IMR-90 (cell line): ENCODE results near the gene MAEL. TPM values are rescaled to one million over a fixed set of nuclear protein-coding genes. Genes with fewer than 3 reads are reported as not detected.

Experiments
- ATAC-seq: fragments of 200-7000 bp; cut with Tn5 transposase; 2 replicates; pipeline ENCODE4 v1.9.1; 2020; ENCODE audit warnings: low read depth, mild to moderate bottlenecking, moderate library complexity
- BruUV-seq: library from RNA; stranded (reverse); fragments of 400-500 nt; replicated peaks from 2 replicates; lab custom pipeline; 2021; lab: Mats Ljungman, UMichigan
- CTCF ChIA-PET: fragments of 300-600 bp; formaldehyde crosslinking; extraction: SDS; loops from one replicate; lab custom pipeline; 2021; ENCODE audit warnings: antibody characterized with exemption; lab: Yijun Ruan, JAX
- POLR2A ChIA-PET: fragments of 300-600 bp; sonication (Branson Sonifier 250); formaldehyde crosslinking; loops from one replicate; lab custom pipeline; 2022; ENCODE audit warnings: antibody characterized with exemption; ENCODE audit not compliant: unreplicated experiment; lab: Charles Lee
- DNase-seq: peaks from one replicate; pipeline ENCODE4 v3.0.0; 2013
- H2AFZ ChIP-seq: replicated peaks from 2 replicates; pipeline ENCODE3; 2013; ENCODE audit warnings: low read length, mild to moderate bottlenecking; ENCODE audit not compliant: poor library complexity
- H2AK5ac ChIP-seq: 2 replicates; pipeline ENCODE4 v1.6.1; 2013; ENCODE audit warnings: low read depth, low read length, inconsistent platforms
- H2AK9ac ChIP-seq: replicated peaks from 2 replicates; pipeline ENCODE3; 2013; ENCODE audit warnings: mild to moderate bottlenecking, low read depth, low read length, moderate library complexity; ENCODE audit not compliant: poor library complexity
- H2BK120ac ChIP-seq: 2 replicates; pipeline ENCODE4 v1.6.1; 2013; ENCODE audit warnings: low read depth, low read length, inconsistent platforms
- H2BK15ac ChIP-seq: 3 replicates; pipeline ENCODE4 v1.6.1; 2013; ENCODE audit warnings: low read depth, low read length, inconsistent platforms
- H2BK20ac ChIP-seq: 2 replicates; pipeline ENCODE4 v1.6.1; 2013; ENCODE audit warnings: low read depth, mild to moderate bottlenecking, inconsistent platforms, low read length, moderate library complexity
- H2BK5ac ChIP-seq: 2 replicates; pipeline ENCODE4 v1.6.1; 2013; ENCODE audit warnings: mild to moderate bottlenecking, low read depth, low read length, inconsistent platforms; ENCODE audit not compliant: poor library complexity, severe bottlenecking
- H3K14ac ChIP-seq: replicated peaks from 2 replicates; pipeline ENCODE4 v1.6.1; 2013; ENCODE audit warnings: low read depth, low read length, inconsistent platforms
- H3K18ac ChIP-seq: 2 replicates; pipeline ENCODE4 v1.6.1; 2013; ENCODE audit warnings: low read depth, low read length, control low read depth
- H3K23ac ChIP-seq: 2 replicates; pipeline ENCODE4 v1.6.1; 2013; ENCODE audit warnings: low read depth, low read length, inconsistent platforms
- H3K27ac ChIP-seq: 2 replicates; pipeline ENCODE4 v1.5.1; 2013; ENCODE audit warnings: mild to moderate bottlenecking, control low read depth, low read length; ENCODE audit not compliant: insufficient read depth
- H3K27me3 ChIP-seq: 2 replicates; pipeline ENCODE4 v1.6.1; 2013; ENCODE audit warnings: low read length; ENCODE audit not compliant: control insufficient read depth, insufficient read depth
- H3K36me3 ChIP-seq: 2 replicates; pipeline ENCODE4 v1.6.1; 2013; ENCODE audit warnings: low read length, mixed read lengths; ENCODE audit not compliant: control insufficient read depth, insufficient read depth
- H3K4ac ChIP-seq: 2 replicates; pipeline ENCODE4 v1.6.1; 2013; ENCODE audit warnings: low read depth, low read length, inconsistent platforms
- H3K4me1 ChIP-seq: 2 replicates; pipeline ENCODE4 v1.6.1; 2013; ENCODE audit warnings: low read length, mixed read lengths; ENCODE audit not compliant: control insufficient read depth, insufficient read depth
- H3K4me2 ChIP-seq: 2 replicates; pipeline ENCODE4 v1.6.1; 2013; ENCODE audit warnings: low read depth, mild to moderate bottlenecking, control low read depth, low read length, moderate library complexity
- H3K4me3 ChIP-seq: 2 replicates; pipeline ENCODE4 v1.5.1; 2013; ENCODE audit warnings: low read depth, mild to moderate bottlenecking, control low read depth, low read length, moderate library complexity; ENCODE audit not compliant: insufficient read depth
- H3K56ac ChIP-seq: 2 replicates; pipeline ENCODE4 v1.6.1; 2013; ENCODE audit warnings: low read length, inconsistent platforms; ENCODE audit not compliant: insufficient read depth; ENCODE audit errors: extremely low read depth
- H3K79me1 ChIP-seq, 2 experiments: 2 replicates each; pipeline ENCODE4 v1.6.1; 2013; ENCODE audit warnings: low read length in 2 of 2, inconsistent platforms in 1 of 2, low read depth in 1 of 2
- H3K9ac ChIP-seq: 2 replicates; pipeline ENCODE4 v1.6.1; 2013; ENCODE audit warnings: low read depth, low read length, control low read depth
- H3K9me1 ChIP-seq: 2 replicates; pipeline ENCODE4 v1.6.1; 2013; ENCODE audit warnings: low read length, inconsistent platforms; ENCODE audit not compliant: insufficient read depth
- H3K9me3 ChIP-seq: 2 replicates; pipeline ENCODE4 v1.6.1; 2013; ENCODE audit warnings: low read length; ENCODE audit not compliant: control insufficient read depth, insufficient read depth
- H4K20me1 ChIP-seq: 2 replicates; pipeline ENCODE4 v1.6.1; 2013; ENCODE audit warnings: low read length, inconsistent platforms; ENCODE audit not compliant: insufficient read depth
- H4K5ac ChIP-seq: 2 replicates; pipeline ENCODE4 v1.6.1; 2013; ENCODE audit warnings: mild to moderate bottlenecking, low read depth, low read length, control low read depth
- H4K8ac ChIP-seq, 2 experiments: 2 replicates each; pipeline ENCODE4 v1.6.1; 2013; ENCODE audit warnings: low read depth in 2 of 2, low read length in 2 of 2, control low read depth in 1 of 2, inconsistent platforms in 1 of 2
- H4K91ac ChIP-seq: 2 replicates; pipeline ENCODE4 v1.6.1; 2013; ENCODE audit warnings: low read depth, low read length, inconsistent platforms; ENCODE audit not compliant: insufficient read depth
- CTCF ChIP-seq: conservative IDR thresholded peaks from 2 replicates; pipeline ENCODE4 v1.5.1; 2012; ENCODE audit warnings: mild to moderate bottlenecking, low read depth, low read length, improper control_type of control experiment
- FOS ChIP-seq: fragments of 150-350 bp; IDR thresholded peaks from 2 replicates; pipeline ENCODE4 v1.6.1; 2016; ENCODE audit warnings: low read depth, low read length
- MAZ ChIP-seq: IDR thresholded peaks from 2 replicates; pipeline ENCODE4 v1.6.1; 2012; ENCODE audit warnings: low read depth, mild to moderate bottlenecking, low read length, improper control_type of control experiment, moderate library complexity, borderline replicate concordance
- RCOR1 ChIP-seq: IDR thresholded peaks from 2 replicates; pipeline ENCODE4 v1.6.1; 2012; ENCODE audit warnings: mild to moderate bottlenecking, low read length, improper control_type of control experiment; ENCODE audit not compliant: insufficient replicate concordance
- RFX5 ChIP-seq: IDR thresholded peaks from 2 replicates; pipeline ENCODE4 v1.8.0; 2012; ENCODE audit warnings: low read depth, mild to moderate bottlenecking, low read length, moderate library complexity
- SMC3 ChIP-seq: fragments of 150-350 bp; IDR thresholded peaks from 2 replicates; pipeline ENCODE4 v1.6.1; 2016; ENCODE audit warnings: low read depth, mild to moderate bottlenecking, antibody characterized with exemption, low read length, moderate library complexity
- WGBS, 2 experiments: methylation state at CpG; one replicate each; pipeline versions ENCODE4 v1.1.5 to v1.1.7; 2013; ENCODE audit warnings: missing lambda C conversion rate in 2 of 2; ENCODE audit not compliant: insufficient read length in 1 of 2; ENCODE audit errors: extremely low coverage in 2 of 2; 5-methylcytosine and 5-hydroxymethylcytosine counted together
- dilution Hi-C: fragments of 300-500 bp; cut with HindIII; formaldehyde crosslinking; loops from one replicate; pipeline ENCODE4 v1.14.3; 2018; ENCODE audit warnings: low sequenced_read_pairs; ENCODE audit not compliant: unreplicated experiment
- in situ Hi-C: fragments of 300-500 bp; cut with MboI; formaldehyde crosslinking; loops from 3 replicates; pipeline ENCODE4 v1.14.3; 2019; ENCODE audit warnings: low sequenced_read_pairs, inconsistent platforms, mixed read lengths
- intact Hi-C: fragments of 100-400 bp; cut with micrococcal nuclease; formaldehyde crosslinking; loops from 2 replicates; pipeline ENCODE4 v1.10.0; 2022
- polyA plus RNA-seq, 3 experiments: library from polyadenylated mRNA; depleted of rRNA; stranded (reverse); fragments of >200 nt; gene quantifications; 2 replicates each; pipeline ENCODE4 v1.2.3, GENCODE V29; 2012; ENCODE audit warnings: low replicate concordance in 1 of 3
- total RNA-seq: library from RNA; depleted of rRNA; stranded (reverse); fragments of >200 nt; gene quantifications from 2 replicates; pipeline ENCODE4 v1.2.3, GENCODE V29; 2012

Gene MAEL
- total and polyA plus RNA-seq, 2 of the 4 experiments (the other 2 are of a cell fraction), result not detected

GRCh38 chr1:166978821-166979220 lies 10.3 kb upstream of the MAEL start:
- intact Hi-C loops, result no loop called here

More at GRCh38 chr1:166978821-166979220, 10.3 kb upstream of the MAEL start:
- no peak overlapping the region for H4K8ac ChIP-seq
- CTCF ChIA-PET, result interaction anchor here (1.4 kb wide), 1 partner anchor 10 kb away, joined by 3 read pairs; no protein-coding TSS in a partner anchor
- H2AK9ac ChIP-seq, result no peak overlapping the region
- no TSS peak for BruUV-seq
- no peak overlapping the region for H3K4me2 ChIP-seq
- H3K9me3 ChIP-seq, result no peaks in the 10 kb centered on the region
- TF ChIP-seq CTCF, result no peak
- TF ChIP-seq FOS, result no peak
- TF ChIP-seq RCOR1, result no peak
- no peak for TF ChIP-seq SMC3
- TF ChIP-seq RFX5, result no peak
- TF ChIP-seq MAZ, result no peak
- H3K79me1 ChIP-seq, result no peaks in the 10 kb centered on the region
- H3K4me3 ChIP-seq, result no peak overlapping the region
- WGBS, 2 experiments, result no CpG with 5 or more reads among the region's 1 CpG
- no peak overlapping the region for H2BK20ac ChIP-seq
- H4K5ac ChIP-seq, result no peak overlapping the region
- H3K4me1 ChIP-seq, result no peaks in the 10 kb centered on the region
- DNase-seq (no peak), ATAC-seq (no peak)
- dilution Hi-C loops (no loop called here), in situ Hi-C loops (no loop called here)
- H3K9ac ChIP-seq, result no peak overlapping the region
- no peak overlapping the region for H2AFZ ChIP-seq
- no peaks in the 10 kb centered on the region for H3K9me1 ChIP-seq
- no peak overlapping the region for H3K4ac ChIP-seq
- H3K27me3 ChIP-seq, result peaks cover 28% of the 10 kb centered on the region
- H3K23ac ChIP-seq, result no peak overlapping the region
- no peak overlapping the region for H2BK120ac ChIP-seq
- H3K27ac ChIP-seq, result no peak overlapping the region
- no peak overlapping the region for H2BK5ac ChIP-seq
- no peaks in the 10 kb centered on the region for H4K20me1 ChIP-seq
- no peak overlapping the region for H2BK15ac ChIP-seq
- H3K14ac ChIP-seq, result no peak overlapping the region
- no peaks in the 10 kb centered on the region for H3K36me3 ChIP-seq
- H2AK5ac ChIP-seq, result no peak overlapping the region
- POLR2A ChIA-PET, result no interaction called here
- no peak overlapping the region for H4K91ac ChIP-seq
- no peak overlapping the region for H3K56ac ChIP-seq
- no peak overlapping the region for H3K18ac ChIP-seq
